Measurements from ENCODE around the gene ACD. TPM values are rescaled to one million over a fixed set of nuclear protein-coding genes. Genes with fewer than 3 reads are reported as not detected.

Gene ACD
- total RNA-seq, 3 donors from 2014 or later = 19.4 to 20.6 (median 19.8) TPM

DNA sequence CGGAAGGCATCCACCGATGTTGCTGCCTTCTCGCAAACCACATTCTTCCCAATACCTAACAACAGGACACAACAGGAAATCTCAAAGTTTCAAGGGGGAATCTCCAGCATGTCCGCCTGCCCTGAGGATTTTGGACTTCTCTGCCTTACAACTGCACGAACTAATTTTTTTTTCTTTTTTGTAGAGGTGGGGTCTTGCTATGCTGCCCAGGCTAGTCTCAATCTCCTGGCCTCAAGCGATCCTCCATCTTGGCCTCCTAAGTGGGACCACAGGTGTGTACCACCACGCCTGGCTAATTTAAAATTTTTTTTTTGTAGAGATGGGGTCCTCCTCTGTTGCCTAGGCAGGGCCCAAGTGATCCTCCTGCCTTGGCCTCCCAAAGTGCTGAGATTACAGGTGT lies 15.9 kb upstream of the ACD start:
- Histone ChIP-seq H3K4me1 (peaks cover 0 to 18% of the 10 kb centered on the region in 2 donors), H3K9me3 (no peaks in the 10 kb centered on the region), H3K27ac (peak overlapping the region; percentile 37 to 76), H3K4me3 (no peak overlapping the region), H3K36me3 (no peaks in the 10 kb centered on the region), H3K27me3 (no peaks in the 10 kb centered on the region)
- no peak for DNase-seq (ENCODE audit: low spot score in 2 of 2)
- intact Hi-C loops (cut with DNase I; ENCODE audit: low total_unique reads) = no loop called here
- TF ChIP-seq POLR2A (IDR thresholded peaks at IDR 0.05) = no peak
- TF ChIP-seq POLR2AphosphoS5 (IDR thresholded peaks at IDR 0.05) = no peak
- TF ChIP-seq, protein P1, sequence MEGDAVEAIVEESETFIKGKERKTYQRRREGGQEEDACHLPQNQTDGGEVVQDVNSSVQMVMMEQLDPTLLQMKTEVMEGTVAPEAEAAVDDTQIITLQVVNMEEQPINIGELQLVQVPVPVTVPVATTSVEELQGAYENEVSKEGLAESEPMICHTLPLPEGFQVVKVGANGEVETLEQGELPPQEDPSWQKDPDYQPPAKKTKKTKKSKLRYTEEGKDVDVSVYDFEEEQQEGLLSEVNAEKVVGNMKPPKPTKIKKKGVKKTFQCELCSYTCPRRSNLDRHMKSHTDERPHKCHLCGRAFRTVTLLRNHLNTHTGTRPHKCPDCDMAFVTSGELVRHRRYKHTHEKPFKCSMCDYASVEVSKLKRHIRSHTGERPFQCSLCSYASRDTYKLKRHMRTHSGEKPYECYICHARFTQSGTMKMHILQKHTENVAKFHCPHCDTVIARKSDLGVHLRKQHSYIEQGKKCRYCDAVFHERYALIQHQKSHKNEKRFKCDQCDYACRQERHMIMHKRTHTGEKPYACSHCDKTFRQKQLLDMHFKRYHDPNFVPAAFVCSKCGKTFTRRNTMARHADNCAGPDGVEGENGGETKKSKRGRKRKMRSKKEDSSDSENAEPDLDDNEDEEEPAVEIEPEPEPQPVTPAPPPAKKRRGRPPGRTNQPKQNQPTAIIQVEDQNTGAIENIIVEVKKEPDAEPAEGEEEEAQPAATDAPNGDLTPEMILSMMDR (IDR thresholded peaks at IDR 0.05) = no peak

DNA sequence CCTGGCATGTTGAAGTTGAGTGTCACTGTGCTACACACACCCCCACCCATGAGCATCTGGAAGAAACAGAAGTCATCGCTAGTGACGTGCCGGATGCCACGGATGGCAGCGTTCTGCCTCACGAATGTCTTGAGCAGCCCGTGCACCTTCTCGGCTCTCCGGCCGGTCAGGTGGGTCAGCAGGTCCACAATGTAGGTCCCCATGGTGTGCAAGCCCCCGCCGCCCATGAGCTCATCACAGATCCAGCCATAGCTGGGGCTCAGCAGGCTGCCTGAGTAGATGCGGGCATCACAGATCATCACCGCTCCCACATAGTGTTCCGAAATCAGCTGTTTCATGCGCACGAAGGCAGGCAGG lies 15.5 kb upstream of the ACD start:
- peak overlapping the region in 1 of 2 donors; percentile 76 for H3K27ac ChIP-seq
- peaks cover 0 to 18% of the 10 kb centered on the region in 2 donors for H3K4me1 ChIP-seq
- H3K27me3 ChIP-seq = no peaks in the 10 kb centered on the region
- H3K36me3 ChIP-seq = no peaks in the 10 kb centered on the region
- no peaks in the 10 kb centered on the region for H3K9me3 ChIP-seq
- no peak overlapping the region for H3K4me3 ChIP-seq
- TF ChIP-seq, protein P1 (IDR thresholded peaks at IDR 0.05) = no peak
- no peak for TF ChIP-seq POLR2AphosphoS5 (IDR thresholded peaks at IDR 0.05)
- TF ChIP-seq POLR2A (IDR thresholded peaks at IDR 0.05) = no peak
- DNase-seq (ENCODE audit: low spot score in 2 of 2) = no peak
- intact Hi-C loops (cut with DNase I; ENCODE audit: low total_unique reads) = no loop called here

DNA sequence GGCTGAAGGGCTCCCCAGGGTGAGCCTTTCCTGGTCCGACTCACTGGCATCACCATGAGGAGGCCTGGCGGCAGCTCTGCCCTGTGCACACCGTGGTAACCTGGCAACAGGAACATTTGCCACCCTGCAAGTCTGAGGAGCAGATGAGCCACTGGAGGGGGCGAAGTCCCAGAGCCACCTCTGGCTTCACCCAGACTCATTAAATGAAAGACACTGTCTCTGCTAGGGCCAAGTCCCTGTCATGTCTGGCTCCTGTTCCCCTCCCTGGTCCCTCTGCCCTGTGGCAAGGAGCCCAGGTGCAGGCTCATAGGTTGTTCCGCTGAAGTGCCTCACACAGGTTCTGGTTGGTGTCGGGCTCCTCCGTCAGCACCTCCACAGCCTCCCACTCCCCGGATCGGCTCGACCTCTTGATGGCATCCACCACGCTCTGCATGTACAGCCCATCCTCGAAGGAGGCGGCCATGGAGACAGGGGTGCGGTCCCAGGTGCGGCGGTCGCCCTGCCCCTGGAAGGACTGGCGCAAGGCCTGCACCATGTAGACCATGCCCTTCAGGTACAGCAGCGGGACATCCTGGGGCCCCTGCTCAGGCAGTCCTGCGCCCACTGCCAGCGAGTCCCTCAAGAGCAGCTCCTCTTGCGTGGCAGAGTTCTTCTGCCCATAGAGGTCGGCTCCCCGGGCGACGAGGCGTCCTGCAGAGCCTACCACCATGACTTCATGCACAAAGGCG lies 15.0 kb upstream of the ACD start:
- Histone ChIP-seq H3K9me3 (no peaks in the 10 kb centered on the region), H3K27me3 (no peaks in the 10 kb centered on the region), H3K4me1 (peaks cover 0 to 18% of the 10 kb centered on the region in 2 donors), H3K27ac (peak overlapping the region; percentile 76 to 80), H3K4me3 (no peak overlapping the region), H3K36me3 (no peaks in the 10 kb centered on the region)
- DNase-seq (ENCODE audit: low spot score in 2 of 2) = no peak
- intact Hi-C loops (cut with DNase I; ENCODE audit: low total_unique reads) = no loop called here
- TF ChIP-seq POLR2A (IDR thresholded peaks at IDR 0.05) (no peak), POLR2AphosphoS5 (IDR thresholded peaks at IDR 0.05) (no peak)
- TF ChIP-seq, protein P1 (IDR thresholded peaks at IDR 0.05) = no peak

DNA sequence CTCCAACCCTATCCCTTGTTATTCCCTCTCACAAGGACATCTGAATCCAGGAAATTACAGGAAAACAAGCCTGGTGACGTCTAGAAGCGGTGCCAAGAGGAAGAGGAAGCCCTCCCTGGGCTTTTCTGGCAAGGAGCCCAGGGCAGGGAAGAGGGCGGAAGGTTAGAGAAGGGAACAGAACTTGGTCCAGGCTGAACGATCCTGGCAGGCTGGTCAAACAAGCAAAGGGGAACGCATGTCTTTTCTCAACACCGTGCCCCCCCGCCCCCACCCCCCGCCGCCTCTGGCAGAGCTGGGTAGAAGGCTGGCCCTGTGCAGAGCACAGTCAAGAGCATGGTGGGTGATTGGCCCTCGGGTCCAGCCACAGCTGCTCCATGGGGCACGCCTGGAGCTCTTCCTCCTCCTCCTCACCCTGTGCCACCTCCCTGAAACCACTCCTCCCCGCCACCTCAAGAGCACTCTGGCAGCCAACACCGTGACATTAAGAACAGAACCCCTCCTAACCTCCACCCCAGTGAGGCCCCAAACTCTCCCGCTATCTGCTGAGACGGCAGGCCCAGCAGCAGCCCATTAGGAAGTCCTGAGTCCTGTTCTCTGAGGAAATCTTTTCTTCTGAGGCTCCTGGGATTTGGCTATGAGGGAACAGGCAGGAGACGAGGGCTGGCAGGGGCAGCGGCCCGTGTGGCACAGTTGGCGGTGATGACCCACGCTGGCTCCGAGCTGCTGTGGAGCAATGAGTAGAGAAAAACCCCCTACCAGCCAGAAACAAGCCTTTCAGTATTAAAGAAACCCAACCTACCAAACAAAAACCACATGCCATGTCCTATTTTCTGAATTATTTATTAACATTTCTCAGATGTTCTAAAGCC lies 13.9 kb upstream of the ACD start:
- Histone ChIP-seq H3K27ac (peak overlapping the region; percentile 76 to 80), H3K9me3 (no peaks in the 10 kb centered on the region), H3K4me1 (peaks cover 0 to 18% of the 10 kb centered on the region in 2 donors), H3K27me3 (no peaks in the 10 kb centered on the region), H3K36me3 (no peaks in the 10 kb centered on the region), H3K4me3 (peak overlapping the region in 1 of 3 donors; percentile 22)
- TF ChIP-seq POLR2AphosphoS5 (IDR thresholded peaks at IDR 0.05) = peak; percentile 62 to 66 (median 63)
- no peak for TF ChIP-seq POLR2A (IDR thresholded peaks at IDR 0.05)
- TF ChIP-seq, protein P1 (IDR thresholded peaks at IDR 0.05) = no peak
- DNase-seq (ENCODE audit: low spot score in 2 of 2) = peak in 1 of 2 donors; percentile 43
- intact Hi-C loops (cut with DNase I; ENCODE audit: low total_unique reads) = no loop called here

All from breast epithelium (tissue), 4 donors.